Activated effector memory CD4-positive, alpha-beta T cell treated with Interleukin-2 at 50 U/mL for 16 hours (primary cell): ENCODE measurements around the gene HLA-A.

ENCODE experiments used
- DNase-seq: peaks from one replicate; pipeline ENCODE4 v3.0.0-alpha.2; 2020

HLA-A gene

GRCh38 chr6:29990931-29991330 is 48.6 kb downstream of the HLA-A start:
- DNase-seq, result no peak

- no peak for DNase-seq
These were observed 50.5 kb downstream of the HLA-A start for GRCh38 chr6:29992807-29993206.

GRCh38 chr6:29994826-29995225 is 52.5 kb downstream of the HLA-A start:
- no peak for DNase-seq

GRCh38 chr6:29995340-29995777 is 53.0 kb downstream of the HLA-A start:
- DNase-seq, result no peak
